Tibial nerve (tissue), 4 donors: ENCODE data around the gene CEP63. TPM values are rescaled to one million over a fixed set of nuclear protein-coding genes. Genes with fewer than 3 reads are reported as not detected.
A peak's percentile ranks its signal among the peaks of the same experiment; 100 is the strongest.

Experiments used
- DNase-seq, 2 donors: peaks; one replicate each; pipeline ENCODE4 v3.0.0-alpha.2; 2019; ENCODE audit warnings: low spot score in 2 of 2
- H3K27ac ChIP-seq, 4 donors: fragments of 200-600 bp; sonication (generic) in 3 of 4; one replicate each; pipeline ENCODE4 v1.5.1; 2017 to 2019; ENCODE audit warnings: mild to moderate bottlenecking in 1 of 4
- H3K27me3 ChIP-seq, 2 donors: fragments of 200-600 bp; sonication (generic) in 1 of 2; one replicate each; pipeline versions ENCODE4 v1.5.1 to v1.6.0; 2017 to 2019
- H3K36me3 ChIP-seq, 3 donors: fragments of 200-600 bp; sonication (generic); one replicate each; pipeline ENCODE4 v1.5.1; 2018 to 2019
- H3K4me1 ChIP-seq, 4 donors: fragments of 200-600 bp; sonication (generic) in 3 of 4; one replicate each; pipeline ENCODE4 v1.5.1; 2017 to 2019
- H3K4me3 ChIP-seq, 4 donors: fragments of 200-600 bp; sonication (generic) in 3 of 4; one replicate each; pipeline ENCODE4 v1.5.1; 2017 to 2019; ENCODE audit warnings: mild to moderate bottlenecking in 1 of 4, moderate library complexity in 1 of 4
- H3K9me3 ChIP-seq, 4 donors: fragments of 200-600 bp; sonication (generic) in 3 of 4; one replicate each; pipeline ENCODE4 v1.5.1; 2017 to 2019
- EP300 ChIP-seq, 2 donors: sonication (generic); formaldehyde crosslinking; IDR thresholded peaks; one replicate each; pipeline ENCODE4 v1.6.1; 2017; ENCODE audit warnings: antibody characterized with exemption in 2 of 2, mild to moderate bottlenecking in 1 of 2
- POLR2A ChIP-seq, 2 donors: fragments of 450-650 bp; IDR thresholded peaks; one replicate each; pipeline ENCODE4 v1.6.1; 2017; ENCODE audit warnings: antibody characterized with exemption in 2 of 2, mild to moderate bottlenecking in 2 of 2, moderate library complexity in 2 of 2
- WGBS, 2 donors: methylation state at CpG; one replicate each; pipeline ENCODE4 v1.1.5; 2018; 5-methylcytosine and 5-hydroxymethylcytosine counted together
- total RNA-seq, 4 donors: library from RNA; depleted of rRNA; stranded (reverse); fragments of >200 nt; gene quantifications; one replicate each; pipeline ENCODE4 v1.1.0, GENCODE V29; 2016
- TF ChIP-seq, protein P1 (sequence below), 5 experiments: fragments of 200-600 bp in 3 of 5; fragments of 450-650 bp in 2 of 5; sonication (generic) in 3 of 5; IDR thresholded peaks; one replicate each; pipeline ENCODE4 v1.5.1; 2016 to 2019; ENCODE audit warnings: antibody characterized with exemption in 5 of 5, mild to moderate bottlenecking in 3 of 5, moderate library complexity in 2 of 5

Gene CEP63
- total RNA-seq, 4 donors from 2014 or later = 21.4 to 32.7 (median 27.8) TPM

DNA sequence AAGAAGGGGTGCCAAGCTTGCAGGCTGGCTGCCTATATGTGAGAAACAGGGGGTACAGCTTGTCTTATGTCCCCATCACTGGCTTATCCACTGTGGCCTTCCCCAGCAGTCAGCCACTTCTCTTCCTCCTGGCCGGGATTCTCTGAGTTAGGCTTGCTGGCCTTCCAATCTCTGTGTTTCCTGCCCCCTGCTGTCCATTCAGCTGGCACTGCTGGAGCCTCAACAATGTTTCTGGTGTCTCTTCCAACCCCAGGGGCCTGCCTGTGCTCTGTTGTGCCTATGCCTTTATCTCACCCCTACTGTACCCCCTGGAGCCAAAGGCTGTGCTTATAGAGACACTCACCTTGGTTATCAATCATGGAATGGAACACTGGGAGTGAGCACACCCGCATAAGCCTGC is 36.6 kb upstream of the CEP63 start:
- H3K36me3 ChIP-seq = no peaks in the 10 kb centered on the region
- H3K4me1 ChIP-seq = peaks cover 0 to 50% (median 7%) of the 10 kb centered on the region in 4 donors
- no peak overlapping the region for H3K4me3 ChIP-seq
- WGBS, 2 donors = 59 to 60% methylated on average over 2 of the region's 2 CpGs
- no peaks in the 10 kb centered on the region for H3K27me3 ChIP-seq
- no peak overlapping the region for H3K27ac ChIP-seq
- DNase-seq = peak in 1 of 2 donors; percentile 47
- H3K9me3 ChIP-seq = peaks cover 0 to 9% (median 0%) of the 10 kb centered on the region in 4 donors
- TF ChIP-seq EP300 (IDR thresholded peaks at IDR 0.05) (no peak), POLR2A (IDR thresholded peaks at IDR 0.05) (no peak)
- TF ChIP-seq, protein P1, sequence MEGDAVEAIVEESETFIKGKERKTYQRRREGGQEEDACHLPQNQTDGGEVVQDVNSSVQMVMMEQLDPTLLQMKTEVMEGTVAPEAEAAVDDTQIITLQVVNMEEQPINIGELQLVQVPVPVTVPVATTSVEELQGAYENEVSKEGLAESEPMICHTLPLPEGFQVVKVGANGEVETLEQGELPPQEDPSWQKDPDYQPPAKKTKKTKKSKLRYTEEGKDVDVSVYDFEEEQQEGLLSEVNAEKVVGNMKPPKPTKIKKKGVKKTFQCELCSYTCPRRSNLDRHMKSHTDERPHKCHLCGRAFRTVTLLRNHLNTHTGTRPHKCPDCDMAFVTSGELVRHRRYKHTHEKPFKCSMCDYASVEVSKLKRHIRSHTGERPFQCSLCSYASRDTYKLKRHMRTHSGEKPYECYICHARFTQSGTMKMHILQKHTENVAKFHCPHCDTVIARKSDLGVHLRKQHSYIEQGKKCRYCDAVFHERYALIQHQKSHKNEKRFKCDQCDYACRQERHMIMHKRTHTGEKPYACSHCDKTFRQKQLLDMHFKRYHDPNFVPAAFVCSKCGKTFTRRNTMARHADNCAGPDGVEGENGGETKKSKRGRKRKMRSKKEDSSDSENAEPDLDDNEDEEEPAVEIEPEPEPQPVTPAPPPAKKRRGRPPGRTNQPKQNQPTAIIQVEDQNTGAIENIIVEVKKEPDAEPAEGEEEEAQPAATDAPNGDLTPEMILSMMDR (IDR thresholded peaks at IDR 0.05) = peak in 3 of 5 experiments; percentile 21 to 62 (median 42)

DNA sequence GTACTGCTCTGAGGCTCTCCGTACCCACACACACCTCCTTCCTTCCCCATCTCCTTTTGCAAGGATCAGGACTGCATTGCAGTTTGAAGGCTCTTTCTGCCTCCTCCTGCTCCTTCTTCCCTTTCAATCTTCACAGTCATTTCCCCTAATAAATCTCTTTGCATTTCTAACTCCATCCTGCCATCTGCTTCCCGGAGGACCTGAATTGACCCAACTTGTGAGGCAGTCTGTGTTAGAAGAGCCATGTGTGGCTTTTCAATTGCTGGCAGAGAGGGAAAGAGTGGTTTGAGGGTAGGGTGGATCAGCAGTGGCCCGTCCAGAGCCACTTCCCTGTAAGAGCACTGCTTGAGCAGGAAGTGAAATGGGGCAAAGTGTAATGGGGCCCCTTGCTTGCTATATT is 35.9 kb upstream of the CEP63 start:
- H3K27me3 ChIP-seq = no peaks in the 10 kb centered on the region
- peaks cover 0 to 50% (median 7%) of the 10 kb centered on the region in 4 donors for H3K4me1 ChIP-seq
- H3K9me3 ChIP-seq = peaks cover 0 to 8% (median 0%) of the 10 kb centered on the region in 4 donors
- no peak overlapping the region for H3K27ac ChIP-seq
- TF ChIP-seq, protein P1 (IDR thresholded peaks at IDR 0.05) = no peak
- TF ChIP-seq POLR2A (IDR thresholded peaks at IDR 0.05) = no peak
- no peak for TF ChIP-seq EP300 (IDR thresholded peaks at IDR 0.05)
- no peak for DNase-seq
- no peak overlapping the region for H3K4me3 ChIP-seq
- H3K36me3 ChIP-seq = no peaks in the 10 kb centered on the region
- WGBS, 2 donors = 69 to 82% methylated on average over 3 of the region's 3 CpGs

DNA sequence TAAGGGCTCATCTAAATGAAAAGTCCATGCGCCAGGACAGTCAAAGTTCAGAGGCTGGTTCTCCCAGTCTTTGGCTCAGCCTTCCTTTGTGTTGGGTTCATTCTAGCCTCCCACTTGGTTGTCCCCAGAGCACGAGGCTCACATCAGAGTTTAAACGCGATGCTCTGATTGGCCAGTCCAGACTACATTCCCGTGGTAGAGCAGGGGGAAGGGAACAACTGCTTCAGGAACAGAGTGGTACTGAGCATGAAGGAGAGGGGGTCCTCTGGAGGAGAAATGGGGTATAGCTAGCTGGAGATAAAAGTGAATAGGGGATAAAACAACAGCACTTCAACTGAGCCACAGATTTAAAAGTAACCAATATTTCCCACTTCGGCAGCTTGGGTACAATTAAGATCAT is 32.2 kb upstream of the CEP63 start:
- Histone ChIP-seq H3K27ac (no peak overlapping the region), H3K9me3 (no peaks in the 10 kb centered on the region), H3K27me3 (no peaks in the 10 kb centered on the region), H3K4me3 (no peak overlapping the region), H3K4me1 (peaks cover 0 to 22% (median 0%) of the 10 kb centered on the region in 4 donors), H3K36me3 (no peaks in the 10 kb centered on the region)
- TF ChIP-seq POLR2A (IDR thresholded peaks at IDR 0.05) (no peak), EP300 (IDR thresholded peaks at IDR 0.05) (no peak)
- TF ChIP-seq, protein P1 (IDR thresholded peaks at IDR 0.05) = no peak
- peak in 1 of 2 donors; percentile 4 for DNase-seq
- WGBS, 2 donors = 54% methylated on average over 6 of the region's 6 CpGs

DNA sequence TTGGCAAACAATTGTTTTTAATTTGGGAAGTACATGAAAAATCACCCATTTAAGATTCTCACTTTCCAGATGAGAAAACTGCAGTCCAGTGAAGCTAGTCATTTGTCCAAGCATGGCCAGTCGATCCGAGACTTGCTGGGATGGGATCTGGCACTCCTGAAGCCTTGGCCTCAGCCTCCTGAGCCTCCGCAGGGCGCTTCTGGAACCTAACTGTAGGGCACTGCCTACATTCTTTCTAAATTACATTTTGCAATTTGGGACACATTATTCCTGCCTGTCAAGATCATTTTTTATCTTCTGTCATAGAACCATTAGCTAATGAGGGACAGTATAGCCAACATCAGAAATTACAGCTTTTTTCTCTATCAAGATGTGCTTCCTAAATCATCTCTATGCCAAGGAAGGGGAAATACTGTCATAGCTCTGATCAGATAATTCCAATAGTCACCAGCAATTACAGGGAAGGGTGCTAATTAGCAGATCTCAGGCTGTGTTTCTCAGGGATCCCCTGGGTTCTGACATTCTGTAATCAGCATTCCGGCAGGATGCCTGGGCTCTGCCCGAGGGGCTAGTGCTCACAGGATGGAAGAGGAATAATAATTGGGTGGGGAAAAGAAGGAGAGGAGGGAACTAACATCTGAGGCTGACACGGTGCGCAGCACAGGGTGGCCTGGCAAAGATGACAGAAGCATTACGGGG is 28.3 kb upstream of the CEP63 start:
- Histone ChIP-seq H3K4me1 (peaks cover 0 to 27% (median 7%) of the 10 kb centered on the region in 4 donors), H3K4me3 (no peak overlapping the region), H3K27ac (no peak overlapping the region), H3K9me3 (no peaks in the 10 kb centered on the region), H3K27me3 (no peaks in the 10 kb centered on the region), H3K36me3 (no peaks in the 10 kb centered on the region)
- 82 to 91% methylated on average over 9 of the region's 9 CpGs for WGBS, 2 donors
- TF ChIP-seq, protein P1 (IDR thresholded peaks at IDR 0.05) = no peak
- no peak for TF ChIP-seq POLR2A (IDR thresholded peaks at IDR 0.05)
- no peak for TF ChIP-seq EP300 (IDR thresholded peaks at IDR 0.05)
- peak in 1 of 2 donors; percentile 1 for DNase-seq

DNA sequence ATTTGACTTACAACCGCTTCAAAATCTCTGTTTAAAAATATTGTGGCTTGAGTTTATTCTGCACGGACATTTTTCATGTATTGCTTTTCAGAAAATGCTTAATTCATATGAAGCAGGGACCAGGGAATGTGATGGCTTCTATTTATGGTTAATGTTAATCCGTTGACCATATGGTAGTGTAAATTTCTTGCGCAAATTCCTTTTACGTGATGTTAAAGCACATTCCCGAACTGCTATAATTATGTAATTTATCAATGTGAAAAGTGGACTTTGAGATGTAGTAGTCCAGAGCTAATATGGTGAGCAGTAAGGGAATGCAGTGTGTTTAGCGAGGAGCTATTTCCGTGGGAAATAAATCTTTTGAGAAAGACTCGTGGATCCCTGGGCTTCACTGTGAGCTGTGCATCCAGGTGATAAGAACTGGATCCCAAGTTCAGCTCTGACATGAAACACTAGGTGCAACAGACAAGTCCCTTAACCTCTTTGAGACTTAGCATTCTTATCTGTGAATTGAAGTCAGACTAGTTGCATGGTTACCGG is 27.4 kb upstream of the CEP63 start:
- H3K9me3 ChIP-seq = no peaks in the 10 kb centered on the region
- H3K4me1 ChIP-seq = peaks cover 0 to 37% (median 15%) of the 10 kb centered on the region in 4 donors
- WGBS, 2 donors = 85 to 91% methylated on average over 10 of the region's 10 CpGs
- TF ChIP-seq, protein P1 (IDR thresholded peaks at IDR 0.05) = no peak
- no peak for TF ChIP-seq EP300 (IDR thresholded peaks at IDR 0.05)
- no peak for TF ChIP-seq POLR2A (IDR thresholded peaks at IDR 0.05)
- no peak overlapping the region for H3K4me3 ChIP-seq
- no peaks in the 10 kb centered on the region for H3K27me3 ChIP-seq
- no peak for DNase-seq
- H3K27ac ChIP-seq = no peak overlapping the region
- no peaks in the 10 kb centered on the region for H3K36me3 ChIP-seq
